ENCODE measurements around the gene ADD1.
A peak's percentile ranks its signal among the peaks of the same experiment; 100 is the strongest.

ADD1 gene

GRCh38 chr4:2856266-2856665 lies 12.6 kb downstream of the ADD1 start:
- no peak for DNase-seq

DNA sequence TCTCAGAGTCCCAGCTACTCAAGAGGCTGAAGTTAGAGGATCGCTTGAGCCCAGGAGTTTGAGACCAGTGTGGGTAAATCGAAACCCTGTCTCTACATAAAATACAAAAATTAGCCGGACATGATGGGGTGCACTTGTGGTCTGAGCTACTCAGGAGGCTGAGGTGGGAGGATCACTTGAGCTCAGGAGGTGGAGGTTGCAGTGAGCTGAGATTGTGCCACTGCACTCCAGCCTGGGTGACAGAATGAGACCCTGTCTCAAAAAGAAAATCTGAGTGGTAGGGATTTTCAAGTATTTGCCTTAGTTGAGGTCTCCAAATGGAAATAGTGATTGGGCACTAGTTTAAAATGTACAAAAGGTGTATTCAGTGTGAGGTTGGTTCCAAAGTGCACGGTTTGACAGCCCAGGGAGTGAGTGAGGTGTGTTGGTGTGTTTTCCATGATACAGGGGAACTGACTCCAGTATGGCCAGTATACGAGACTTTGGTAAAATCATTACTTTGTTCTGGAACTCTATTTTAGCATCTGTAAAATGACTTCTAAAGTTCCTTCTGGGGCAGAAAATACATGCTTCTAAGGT lies 13.8 kb downstream of the ADD1 start:
- no peak for DNase-seq

- no peak for DNase-seq
Observed at GRCh38 chr4:2858451-2859217, 15.0 kb downstream of the ADD1 start.

DNA sequence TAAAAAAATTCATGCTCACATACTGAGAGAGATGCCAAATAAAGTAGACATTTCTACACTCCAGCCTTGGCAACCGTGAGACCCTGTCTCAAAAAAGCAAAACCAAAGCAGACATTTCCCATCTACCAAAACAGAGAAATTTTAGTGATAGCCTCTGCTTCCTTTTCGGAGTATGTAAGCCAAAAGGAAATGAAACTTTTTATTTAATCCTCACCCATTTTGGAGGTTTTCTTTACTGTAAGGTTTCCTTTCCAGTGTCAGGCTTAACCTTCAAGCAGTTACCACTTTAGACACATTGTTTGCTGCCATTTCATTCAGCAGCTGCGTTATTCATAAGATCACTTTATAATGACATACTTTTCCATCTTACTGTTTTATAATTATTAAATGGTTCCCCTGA lies 15.9 kb downstream of the ADD1 start:
- DNase-seq = no peak

GRCh38 chr4:2860391-2861348 lies 17.0 kb downstream of the ADD1 start:
- no peak for DNase-seq

DNA sequence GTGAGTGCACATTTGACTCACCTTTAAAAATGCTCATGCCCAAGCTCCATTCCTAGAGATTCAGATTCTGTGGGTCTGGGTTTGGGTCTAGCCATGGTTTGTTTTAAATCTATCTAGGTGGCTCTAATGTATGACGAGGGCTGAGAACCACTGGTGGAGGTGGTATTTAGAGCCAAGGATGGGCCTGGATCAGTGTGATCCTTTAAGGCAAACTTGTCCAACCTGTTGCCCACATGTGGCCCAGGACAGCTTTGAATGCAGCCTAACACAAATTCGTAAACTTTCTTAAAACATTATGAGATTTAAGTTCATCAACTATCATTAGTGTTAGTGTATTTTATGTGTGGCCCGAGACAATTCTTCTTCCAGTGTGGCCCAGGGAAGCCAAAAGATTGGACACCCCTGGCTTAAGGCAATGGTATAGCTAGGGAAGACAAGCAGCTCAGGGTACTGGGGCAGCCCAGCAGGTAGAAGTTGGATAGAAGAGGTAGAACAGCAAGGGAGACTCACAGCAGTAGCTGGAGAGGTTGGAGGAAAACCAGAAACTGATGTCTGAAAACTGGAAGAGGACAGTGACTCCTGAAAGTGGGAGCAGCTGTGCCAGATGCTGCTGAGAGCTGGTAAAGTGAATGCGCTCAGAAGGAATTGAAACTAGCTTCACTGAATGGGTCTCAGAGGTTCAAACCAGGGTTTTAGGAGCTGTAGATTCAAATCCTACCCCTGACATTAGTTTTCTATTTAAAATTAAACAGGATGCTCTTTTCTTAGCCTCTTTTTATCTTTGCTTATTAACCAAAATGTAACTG lies 18.2 kb downstream of the ADD1 start:
- DNase-seq = no peak

- no peak for DNase-seq
Observed at GRCh38 chr4:2862528-2862927, 18.9 kb downstream of the ADD1 start.

DNA sequence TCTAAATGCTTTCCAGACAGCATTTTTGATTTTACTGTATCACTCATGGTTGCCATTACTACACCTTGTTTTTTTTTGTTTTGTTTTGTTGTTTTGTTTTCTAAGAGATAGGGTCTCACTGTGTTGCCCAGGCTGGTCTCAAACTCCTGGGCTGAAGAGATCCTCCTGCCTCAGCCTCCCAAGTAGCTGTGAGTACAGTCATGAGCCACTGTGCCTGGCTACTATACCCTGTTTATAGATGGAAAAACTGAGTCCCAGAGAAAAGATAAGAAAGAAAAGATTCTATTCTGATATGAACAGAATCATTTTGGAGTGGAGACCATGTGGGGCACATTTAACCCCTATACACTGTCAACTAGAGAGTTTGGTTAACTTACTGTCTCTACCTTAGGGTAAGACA lies 20.0 kb downstream of the ADD1 start:
- DNase-seq = no peak

DNA sequence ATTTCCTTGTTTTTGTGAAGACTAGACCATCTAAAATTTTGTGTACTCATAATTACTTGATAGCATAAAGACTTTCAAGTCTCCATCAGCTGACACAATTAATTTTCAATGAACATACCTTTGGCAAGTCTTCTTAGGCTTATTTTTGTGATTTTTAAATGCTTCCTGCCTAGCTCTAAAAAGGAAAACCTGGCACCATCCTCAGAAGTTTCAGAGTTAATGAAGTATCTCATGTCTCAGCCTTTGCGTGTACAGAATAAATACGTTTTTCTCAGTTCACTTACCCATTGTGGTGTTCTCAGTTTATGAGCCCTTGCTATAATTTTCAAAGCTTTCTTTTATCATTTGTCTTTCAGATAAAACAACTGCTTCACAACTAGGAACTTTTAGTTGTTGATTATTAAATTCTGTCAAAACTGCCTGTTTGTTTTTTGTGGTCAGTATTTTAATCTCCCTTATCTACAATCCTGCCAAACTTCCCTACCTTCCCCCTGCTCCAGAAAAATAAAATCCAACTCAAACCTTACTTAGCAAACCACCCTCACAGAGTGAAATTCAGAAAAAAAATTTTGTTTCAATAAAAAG lies 21.6 kb downstream of the ADD1 start:
- no peak for DNase-seq

DNA sequence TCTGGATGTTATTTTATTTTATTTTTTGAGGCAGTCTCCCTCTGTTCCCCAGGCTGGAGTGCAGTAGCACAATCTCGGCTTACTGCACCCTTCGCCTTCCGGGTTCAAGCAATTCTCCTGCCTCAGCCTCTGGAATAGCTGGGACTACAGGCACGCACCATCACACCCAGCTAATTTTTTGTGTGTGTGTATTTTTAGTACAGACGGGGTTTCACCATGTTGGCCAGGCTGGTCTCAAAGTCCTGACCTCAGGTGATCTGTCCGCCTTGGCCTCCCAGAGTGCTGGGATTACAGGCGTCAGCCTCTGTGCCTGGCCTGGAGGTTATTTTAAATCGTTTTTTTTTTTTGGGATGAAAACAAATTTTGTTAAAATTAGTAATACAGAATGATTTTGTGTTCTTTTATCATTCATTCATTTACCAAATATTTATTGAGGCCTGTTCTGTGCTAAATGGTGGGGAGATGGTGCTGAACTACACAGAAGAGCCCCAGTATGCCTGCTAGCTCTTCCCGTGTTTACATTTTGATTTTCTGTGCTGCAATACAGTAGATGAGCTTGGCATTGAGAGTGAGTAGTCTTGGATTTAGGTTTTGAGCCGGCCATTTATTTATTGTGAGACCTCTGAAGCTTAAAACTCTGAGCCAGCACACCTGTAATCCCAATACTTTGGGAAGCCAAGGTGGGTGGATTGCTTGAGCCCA lies 22.7 kb downstream of the ADD1 start:
- DNase-seq = no peak

DNA sequence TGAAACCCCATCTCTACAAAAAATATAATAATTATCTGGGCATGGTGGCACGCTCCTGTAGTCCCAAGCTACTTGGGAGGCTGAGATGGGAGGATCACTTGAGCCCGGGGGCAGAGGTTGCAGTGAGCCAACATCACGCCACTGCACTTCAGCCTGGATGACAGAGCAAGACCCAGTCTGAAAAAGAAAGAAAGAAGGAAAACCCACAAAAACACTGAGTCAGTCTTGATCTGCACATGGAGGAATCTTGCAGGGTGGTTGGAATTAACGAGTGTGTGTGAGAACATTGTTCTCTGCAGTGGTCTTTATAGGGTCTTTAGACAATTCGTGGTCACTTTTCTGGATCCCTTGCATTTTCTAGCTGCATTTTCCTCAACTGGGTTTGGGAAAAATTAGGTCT lies 23.2 kb downstream of the ADD1 start:
- no peak for DNase-seq

DNA sequence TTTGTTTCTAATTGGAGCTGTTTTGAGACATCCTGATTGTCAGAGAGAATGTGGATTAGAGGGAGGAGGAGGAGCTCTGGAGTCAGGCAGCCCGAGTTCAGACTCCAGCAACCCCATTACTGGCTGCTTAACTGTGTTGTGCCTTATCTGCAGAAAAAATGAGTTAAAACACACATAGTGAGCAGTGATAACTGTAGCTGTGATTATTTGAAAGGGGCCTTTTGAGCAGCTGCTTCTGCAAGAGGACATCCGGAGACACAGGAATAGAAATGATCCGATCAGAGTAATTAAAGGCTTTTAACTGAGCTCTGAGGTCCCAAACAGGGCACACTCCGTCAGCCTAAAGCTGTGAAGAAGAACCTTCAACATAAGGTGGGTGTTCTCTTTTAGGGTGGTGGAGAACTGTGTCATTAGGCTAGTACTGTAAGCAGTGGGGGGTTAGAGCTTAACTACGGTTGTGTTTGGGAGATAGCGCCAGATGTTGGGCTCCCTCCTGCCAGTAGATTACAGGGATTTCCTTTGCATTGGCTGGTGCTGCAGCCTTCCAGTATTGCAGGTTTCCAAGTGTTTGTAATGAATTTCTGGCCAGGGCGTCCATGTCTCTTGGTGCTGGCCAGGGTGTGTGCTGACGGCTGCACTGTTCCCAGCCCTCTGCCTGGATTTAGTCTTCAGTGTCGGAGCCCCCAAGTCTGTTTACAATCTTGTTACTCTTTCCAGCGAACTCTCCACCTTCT lies 24.3 kb downstream of the ADD1 start:
- peak in 7 of 56 donors; percentile 16 to 51 (median 24) for DNase-seq

DNA sequence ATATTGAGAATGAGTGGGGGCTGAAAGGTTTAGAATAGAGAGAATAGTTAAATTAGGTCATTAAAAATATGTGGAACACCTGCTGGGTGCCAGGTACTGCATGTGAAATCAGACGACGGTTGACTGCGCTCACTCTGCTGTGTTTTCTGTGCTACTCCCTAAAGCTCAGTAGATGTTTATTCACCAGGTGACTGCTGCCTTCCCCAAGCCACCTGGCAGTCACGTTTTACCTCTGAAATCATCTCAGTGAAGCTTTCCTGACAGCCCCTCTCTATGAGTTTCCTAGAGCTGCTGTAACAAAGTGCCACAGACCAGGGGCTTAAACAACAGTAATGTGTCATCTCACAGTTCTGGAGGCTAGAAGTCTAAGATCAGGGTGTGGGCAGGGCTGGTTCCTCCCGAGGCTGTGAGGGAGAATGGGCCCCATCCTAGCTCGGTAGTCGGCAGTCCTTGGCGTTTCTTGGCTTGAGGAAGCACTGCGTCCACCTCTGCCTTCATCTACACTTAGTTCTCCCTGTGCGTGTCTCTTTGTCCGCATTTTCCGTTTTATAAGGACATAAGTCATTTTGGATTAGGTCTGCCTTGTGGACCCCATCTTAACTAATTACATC lies 25.3 kb downstream of the ADD1 start:
- DNase-seq = peak in 1 of 56 donors; percentile 21

DNA sequence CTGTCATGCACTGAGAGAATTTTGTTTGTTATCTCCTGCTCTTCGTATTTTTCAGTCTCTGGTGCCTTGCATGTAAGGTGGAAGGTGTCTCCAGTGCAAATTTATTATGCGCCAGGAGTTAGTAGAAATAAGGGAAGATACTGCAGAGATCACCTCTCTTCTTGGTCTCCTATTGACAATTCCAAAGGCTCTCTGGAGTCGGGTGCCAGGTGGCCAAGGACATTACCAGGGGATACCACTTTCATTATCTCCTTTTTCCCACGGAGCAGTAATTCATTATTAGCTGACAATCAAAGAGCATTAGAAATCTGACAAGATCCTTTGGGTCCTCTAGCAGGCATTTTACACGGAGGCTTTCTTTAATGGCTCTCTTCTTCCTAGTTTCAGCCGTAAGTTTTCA lies 26.0 kb downstream of the ADD1 start:
- DNase-seq = no peak

- DNase-seq = no peak
Observed at GRCh38 chr4:2870082-2870481, 26.4 kb downstream of the ADD1 start.

- no peak for DNase-seq
Observed at GRCh38 chr4:2871466-2871865, 27.8 kb downstream of the ADD1 start.

DNA sequence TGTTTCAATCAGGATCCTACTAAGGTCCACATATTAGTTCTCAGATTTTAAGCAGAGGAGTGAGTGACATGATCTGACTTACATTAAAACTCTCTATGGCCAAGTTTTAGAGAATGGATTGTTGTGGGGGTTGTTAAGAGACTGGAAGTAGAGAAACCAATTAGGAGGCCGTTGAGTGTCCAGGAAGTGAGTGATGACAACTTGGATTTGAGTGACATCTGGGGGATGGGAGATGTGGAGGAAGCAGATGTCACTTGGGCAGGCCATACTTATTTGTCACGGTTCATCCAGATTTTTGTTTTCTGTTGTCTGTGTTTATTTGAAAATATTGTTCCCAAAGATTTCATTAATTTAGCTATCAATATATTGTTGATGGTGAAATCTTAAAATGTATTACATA lies 28.3 kb downstream of the ADD1 start:
- DNase-seq = peak in 2 of 56 donors; percentile 9 to 17

DNA sequence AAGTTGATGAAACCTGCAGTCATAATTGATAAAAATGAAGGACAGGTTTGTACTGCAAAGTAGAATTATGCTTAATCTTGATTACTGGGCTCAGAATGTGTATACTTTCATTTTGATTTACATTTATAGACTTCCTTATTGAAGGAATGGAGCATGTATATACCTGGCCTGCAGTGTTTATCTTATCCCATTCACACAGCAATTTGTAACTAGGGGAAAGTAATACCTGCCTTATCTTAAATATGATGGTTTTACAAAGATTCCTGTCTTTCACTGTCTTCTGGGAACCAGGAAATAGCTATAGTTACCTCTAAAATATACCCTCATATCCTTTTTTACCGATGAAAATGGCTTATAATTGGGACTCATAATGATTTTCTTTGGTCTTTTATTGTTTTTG lies 29.7 kb downstream of the ADD1 start:
- DNase-seq = no peak

DNA sequence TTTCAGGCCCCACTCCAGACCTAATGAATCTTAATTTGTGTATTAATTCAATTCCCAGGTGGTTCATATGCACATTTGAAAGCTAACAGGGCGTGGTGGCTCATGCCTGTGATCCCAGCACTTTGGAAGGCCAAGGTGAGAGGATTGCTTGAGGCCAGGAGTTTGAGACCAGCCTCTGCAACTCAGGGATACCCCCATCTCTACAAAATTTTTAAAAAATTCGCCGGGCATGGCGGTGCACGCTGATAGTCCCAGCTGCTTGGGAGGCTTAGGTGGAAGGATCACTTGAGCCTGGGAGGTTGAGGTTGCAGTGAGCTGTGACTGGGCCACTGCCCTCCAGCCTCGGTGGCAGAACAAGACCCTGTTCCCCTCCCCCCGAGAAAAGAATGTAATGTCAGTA lies 31.2 kb downstream of the ADD1 start:
- no peak for DNase-seq
